ENCODE data around the gene SAP25.

- TF ChIP-seq CTCF (IDR thresholded peaks at IDR 0.05), result no peak
- no peak for TF ChIP-seq POLR2A (IDR thresholded peaks at IDR 0.05)
Measured at GRCh38 chr7:100584054-100584682, 10.5 kb upstream of the SAP25 start.
